ENCODE data around the gene HOXA13. TPM values are rescaled to one million over a fixed set of nuclear protein-coding genes. Genes with fewer than 3 reads are reported as not detected.

HOXA13 gene
- total RNA-seq, 1 donor = 8.0 TPM

GRCh38 chr7:27217951-27218350 lies 18.1 kb upstream of the HOXA13 start:
- H3K27me3 ChIP-seq (ENCODE audit: insufficient read depth, low read length) = peaks cover 2% of the 10 kb centered on the region
- TF ChIP-seq CTCF (IDR thresholded peaks at IDR 0.05; ENCODE audit: extremely low read depth, low read depth, low read length) = no peak
- DNase-seq (ENCODE audit: insufficient read length, low spot score, missing footprints) = no peak

DNA sequence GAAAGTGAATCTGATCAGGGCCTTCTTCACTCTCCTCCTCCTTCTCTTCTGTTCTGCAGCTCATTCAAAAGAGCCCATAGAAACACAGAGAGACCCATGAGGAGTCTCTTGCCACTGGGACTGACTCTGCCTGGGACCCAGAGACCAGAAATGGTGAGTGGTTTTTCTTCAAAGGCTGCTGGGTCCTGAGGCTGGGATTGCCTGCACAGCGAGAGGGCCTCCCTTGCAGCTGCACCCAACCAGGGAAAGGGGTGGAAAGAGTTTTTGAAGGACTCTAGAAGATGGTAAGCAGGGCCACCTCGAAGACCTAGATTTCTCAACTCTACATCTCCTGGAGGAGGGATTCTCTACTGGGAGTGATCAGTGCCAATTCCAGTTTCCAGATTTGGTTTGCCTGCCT lies 15.5 kb upstream of the HOXA13 start:
- Histone ChIP-seq H3K9me3 (ENCODE audit: low read depth, low read length) (no peaks in the 10 kb centered on the region), H4K20me1 (ENCODE audit: insufficient read depth, low read length) (no peaks in the 10 kb centered on the region), H3K79me2 (ENCODE audit: insufficient read depth, low read length) (no peaks in the 10 kb centered on the region), H3K4me3 (ENCODE audit: insufficient read depth, low read length) (no peak overlapping the region), H3K4me2 (ENCODE audit: insufficient read depth, low read length) (no peak overlapping the region), H3K27me3 (ENCODE audit: insufficient read depth, low read length) (no peaks in the 10 kb centered on the region), H3K27ac (ENCODE audit: low read depth, low read length) (no peak overlapping the region), H3K4me1 (ENCODE audit: insufficient read depth, low read length) (peaks cover 6% of the 10 kb centered on the region), H3K36me3 (ENCODE audit: insufficient read depth, low read length) (no peaks in the 10 kb centered on the region), H2AFZ (ENCODE audit: low read length) (no peak overlapping the region)
- no peak for DNase-seq (ENCODE audit: insufficient read length, low spot score, missing footprints)
- no peak for TF ChIP-seq CTCF (IDR thresholded peaks at IDR 0.05; ENCODE audit: extremely low read depth, low read depth, low read length)

More at GRCh38 chr7:27217951-27218350, 18.1 kb upstream of the HOXA13 start:
- H4K20me1 ChIP-seq (ENCODE audit: insufficient read depth, low read length) = no peaks in the 10 kb centered on the region
- no peak overlapping the region for H2AFZ ChIP-seq (ENCODE audit: low read length)
- H3K79me2 ChIP-seq (ENCODE audit: insufficient read depth, low read length) = no peaks in the 10 kb centered on the region
- H3K9me3 ChIP-seq (ENCODE audit: low read depth, low read length) = no peaks in the 10 kb centered on the region
- no peak overlapping the region for H3K4me3 ChIP-seq (ENCODE audit: insufficient read depth, low read length)
- H3K36me3 ChIP-seq (ENCODE audit: insufficient read depth, low read length) = no peaks in the 10 kb centered on the region
- H3K4me1 ChIP-seq (ENCODE audit: insufficient read depth, low read length) = no peaks in the 10 kb centered on the region
- H3K4me2 ChIP-seq (ENCODE audit: insufficient read depth, low read length) = no peak overlapping the region
- H3K27ac ChIP-seq (ENCODE audit: low read depth, low read length) = no peak overlapping the region

DNA sequence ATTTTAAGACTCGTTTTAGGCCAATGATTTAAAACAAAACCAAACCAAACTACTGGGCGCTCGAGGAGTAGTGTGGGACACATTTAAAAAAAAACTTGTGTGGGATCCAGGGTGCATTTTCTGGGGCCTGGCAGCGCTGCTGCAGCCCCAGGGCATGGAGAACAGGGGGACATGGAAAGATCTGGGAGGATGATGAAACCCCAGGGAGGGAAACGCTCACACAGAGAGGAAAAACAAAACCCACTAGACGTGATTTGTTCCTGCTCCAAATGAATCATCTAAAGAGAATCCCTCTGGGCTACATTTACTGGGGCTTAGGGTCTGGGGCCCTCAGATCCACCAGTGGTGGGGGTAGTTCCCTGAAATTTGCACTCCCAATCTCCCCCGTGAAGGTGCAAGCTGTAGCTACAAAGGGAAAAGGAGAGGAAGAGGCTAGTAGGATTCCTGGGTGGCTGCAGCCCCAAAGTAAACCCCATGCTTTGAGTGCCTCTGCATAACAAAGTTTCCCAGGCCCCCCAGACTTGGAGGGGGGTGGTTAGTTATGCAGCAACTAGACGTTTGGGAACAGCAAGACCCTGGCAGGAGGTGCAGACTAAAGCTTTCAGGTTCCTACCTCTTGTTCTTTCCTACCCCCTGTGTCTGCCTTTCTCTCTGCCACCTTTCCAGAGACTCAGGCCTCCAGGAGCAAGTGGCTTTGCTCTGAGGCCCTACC lies 14.5 kb upstream of the HOXA13 start:
- DNase-seq (ENCODE audit: insufficient read length, low spot score, missing footprints) = peak; percentile 72
- H3K4me1 ChIP-seq (ENCODE audit: insufficient read depth, low read length) = peaks cover 6% of the 10 kb centered on the region
- H4K20me1 ChIP-seq (ENCODE audit: insufficient read depth, low read length) = no peaks in the 10 kb centered on the region
- H3K27ac ChIP-seq (ENCODE audit: low read depth, low read length) = no peak overlapping the region
- no peak overlapping the region for H2AFZ ChIP-seq (ENCODE audit: low read length)
- no peaks in the 10 kb centered on the region for H3K79me2 ChIP-seq (ENCODE audit: insufficient read depth, low read length)
- no peaks in the 10 kb centered on the region for H3K36me3 ChIP-seq (ENCODE audit: insufficient read depth, low read length)
- TF ChIP-seq CTCF (IDR thresholded peaks at IDR 0.05; ENCODE audit: extremely low read depth, low read depth, low read length) = no peak
- H3K9me3 ChIP-seq (ENCODE audit: low read depth, low read length) = no peaks in the 10 kb centered on the region
- no peak overlapping the region for H3K4me2 ChIP-seq (ENCODE audit: insufficient read depth, low read length)
- no peaks in the 10 kb centered on the region for H3K27me3 ChIP-seq (ENCODE audit: insufficient read depth, low read length)
- no peak overlapping the region for H3K4me3 ChIP-seq (ENCODE audit: insufficient read depth, low read length)

- no peak overlapping the region for H3K4me3 ChIP-seq (ENCODE audit: insufficient read depth, low read length)
- H3K4me1 ChIP-seq (ENCODE audit: insufficient read depth, low read length) = peaks cover 6% of the 10 kb centered on the region
- TF ChIP-seq CTCF (IDR thresholded peaks at IDR 0.05; ENCODE audit: extremely low read depth, low read depth, low read length) = no peak
- H3K9me3 ChIP-seq (ENCODE audit: low read depth, low read length) = no peaks in the 10 kb centered on the region
- DNase-seq (ENCODE audit: insufficient read length, low spot score, missing footprints) = no peak
- H3K4me2 ChIP-seq (ENCODE audit: insufficient read depth, low read length) = no peak overlapping the region
- H3K79me2 ChIP-seq (ENCODE audit: insufficient read depth, low read length) = no peaks in the 10 kb centered on the region
- H2AFZ ChIP-seq (ENCODE audit: low read length) = no peak overlapping the region
- no peaks in the 10 kb centered on the region for H3K27me3 ChIP-seq (ENCODE audit: insufficient read depth, low read length)
- no peaks in the 10 kb centered on the region for H3K36me3 ChIP-seq (ENCODE audit: insufficient read depth, low read length)
- no peaks in the 10 kb centered on the region for H4K20me1 ChIP-seq (ENCODE audit: insufficient read depth, low read length)
- no peak overlapping the region for H3K27ac ChIP-seq (ENCODE audit: low read depth, low read length)
These were observed 13.7 kb upstream of the HOXA13 start for GRCh38 chr7:27213433-27214238.

Data from osteoblast (primary cell).